Ovary (tissue), 9 donors: Measurements from ENCODE around the gene DAP. TPM values are rescaled to one million over a fixed set of nuclear protein-coding genes. Genes with fewer than 3 reads are reported as not detected.
"Not testable (repeated sequence)": the region's sequence is repeated elsewhere in the genome, so short reads cannot be mapped to it uniquely, and the experiment has no call there.

Source experiments
- DNase-seq, 5 donors: peaks; one replicate each; pipeline ENCODE4 v3.0.0-alpha.2; 2019 to 2020
- H3K27ac ChIP-seq, 2 donors: fragments of 200-600 bp; one replicate each; pipeline versions ENCODE4 v1.5.1 to v1.8.0; 2019 to 2022
- H3K27me3 ChIP-seq: fragments of 200-600 bp; one replicate; pipeline ENCODE4 v1.8.0; 2022
- H3K36me3 ChIP-seq: fragments of 200-600 bp; sonication (generic); one replicate; pipeline ENCODE4 v1.5.1; 2019
- H3K4me1 ChIP-seq: one replicate; pipeline ENCODE4 v1.8.1; 2013; ENCODE audit warnings: mild to moderate bottlenecking, moderate library complexity; ENCODE audit not compliant: insufficient read depth
- H3K4me3 ChIP-seq: fragments of 200-600 bp; sonication (generic); one replicate; pipeline ENCODE4 v1.5.1; 2017
- H3K9me3 ChIP-seq, 2 donors: fragments of 200-600 bp in 1 of 2; sonication (generic) in 1 of 2; one replicate each; pipeline versions ENCODE4 v1.5.1 to v1.8.1; 2013 to 2019; ENCODE audit warnings: mild to moderate bottlenecking in 1 of 2, moderate library complexity in 1 of 2
- EP300 ChIP-seq: sonication (generic); formaldehyde crosslinking; IDR thresholded peaks from one replicate; pipeline ENCODE4 v1.6.1; 2017; ENCODE audit warnings: antibody characterized with exemption
- POLR2A ChIP-seq: fragments of 450-650 bp; IDR thresholded peaks from one replicate; pipeline ENCODE4 v1.6.1; 2017; ENCODE audit warnings: antibody characterized with exemption, mild to moderate bottlenecking, moderate library complexity
- WGBS, 3 donors: extraction: QIAGEN DNeasy Blood & Tissue Kit in 1 of 3; methylation state at CpG; one replicate each; pipeline versions ENCODE4 v1.1.5 to v1.1.7; 2013 to 2017; 5-methylcytosine and 5-hydroxymethylcytosine counted together
- intact Hi-C, 4 donors: fragments of 100-400 bp; cut with DNase I; formaldehyde crosslinking; loops; one replicate each; pipeline versions ENCODE4 v1.11.0 to v1.15.1; 2022 to 2023
- polyA plus RNA-seq, 2 donors: library from polyadenylated mRNA; stranded (reverse); fragments of 200-250 nt in 1 of 2; fragments of 350-450 nt in 1 of 2; fragmentation: Illumina TruSeq in 1 of 2; extraction: RNeasy Lipid Tissue Mini Kit (QIAGEN cat#74804) in 1 of 2; gene quantifications; one replicate each; pipeline ENCODE4 v1.2.3, GENCODE V29; 2013 to 2014
- total RNA-seq, 7 donors: library from RNA; depleted of rRNA in 2 of 7; stranded (reverse); fragments of >200 nt in 2 of 7; fragmentation: NEBNext Ultra II Directional in 3 of 7; extraction: Animal tissue kit (Norgen Biotek cat#: 25700) in 3 of 7; gene quantifications; one replicate each; pipeline versions ENCODE4 v1.1.0 to v1.2.4, GENCODE V29; 2016 to 2023
- TF ChIP-seq, protein P1 (sequence below), 3 donors: fragments of 450-650 bp in 2 of 3; fragments of 200-600 bp in 1 of 3; IDR thresholded peaks; one replicate each; pipeline versions ENCODE4 v1.5.1 to v1.8.0; 2016 to 2022; ENCODE audit warnings: antibody characterized with exemption in 3 of 3, mild to moderate bottlenecking in 1 of 3
- donor health status: DM: no; HTN: no; CAD: no; lungs with moderate emphysema.
- donor health status: DM: no; HTN: no; CAD: no.
- donor health status: Bipolar disorder and iron deficiency.
- donor health status: DM: yes; HTN: yes; CAD: no.
- donor health status: DM: no; HTN: no; CAD: no.
- donor health status: DM: yes; HTN: yes; CAD: no.

Gene DAP
- total and polyA plus RNA-seq, 9 donors: 32.0 to 159 (median 88.5) TPM

DNA sequence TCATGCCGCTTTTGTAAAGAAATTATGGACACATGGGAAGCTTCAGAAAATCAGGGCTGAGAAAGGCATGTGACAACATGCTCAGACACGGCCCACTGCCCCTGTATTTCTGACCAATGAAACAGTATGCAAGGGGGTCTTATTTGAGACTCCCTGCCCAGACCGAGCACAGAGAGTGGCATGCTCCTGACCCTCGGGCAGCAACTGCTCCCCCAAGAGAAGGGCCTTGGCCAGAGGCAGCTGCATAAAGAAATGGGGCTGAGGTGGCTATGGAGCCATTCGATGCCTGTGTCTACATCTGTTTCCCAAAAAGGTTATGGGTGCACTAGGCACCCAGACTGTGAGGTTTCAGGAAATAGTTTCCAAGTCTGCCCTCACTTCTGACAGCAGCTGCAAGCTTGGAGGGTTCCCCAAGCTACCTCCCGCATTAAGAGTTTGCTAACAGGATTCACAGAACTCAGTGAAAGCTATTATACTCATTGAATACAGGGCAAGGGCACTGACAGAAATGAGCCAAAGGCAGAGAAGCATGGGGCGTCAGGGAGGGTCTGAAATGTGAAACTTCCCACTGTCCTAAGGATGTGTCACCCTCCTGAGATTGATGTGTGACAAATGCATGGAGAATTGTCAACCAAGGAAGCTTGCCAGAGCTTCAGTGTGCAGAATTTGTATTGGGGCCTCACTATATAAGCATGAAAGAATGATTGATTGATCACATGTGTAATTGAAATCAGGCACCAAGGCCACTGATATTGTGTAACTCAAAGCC lies 94.3 kb downstream of the DAP start:
- Histone ChIP-seq H3K27me3 (no peaks in the 10 kb centered on the region), H3K4me1 (no peaks in the 10 kb centered on the region), H3K9me3 (no peaks in the 10 kb centered on the region), H3K4me3 (no peak overlapping the region), H3K36me3 (no peaks in the 10 kb centered on the region), H3K27ac (no peak overlapping the region)
- intact Hi-C loops: no loop called here
- WGBS, 3 donors: 87 to 95% (median 89%) methylated on average over 7 of the region's 7 CpGs
- no peak for DNase-seq
- TF ChIP-seq POLR2A (no peak), EP300 (no peak)
- TF ChIP-seq, protein P1, sequence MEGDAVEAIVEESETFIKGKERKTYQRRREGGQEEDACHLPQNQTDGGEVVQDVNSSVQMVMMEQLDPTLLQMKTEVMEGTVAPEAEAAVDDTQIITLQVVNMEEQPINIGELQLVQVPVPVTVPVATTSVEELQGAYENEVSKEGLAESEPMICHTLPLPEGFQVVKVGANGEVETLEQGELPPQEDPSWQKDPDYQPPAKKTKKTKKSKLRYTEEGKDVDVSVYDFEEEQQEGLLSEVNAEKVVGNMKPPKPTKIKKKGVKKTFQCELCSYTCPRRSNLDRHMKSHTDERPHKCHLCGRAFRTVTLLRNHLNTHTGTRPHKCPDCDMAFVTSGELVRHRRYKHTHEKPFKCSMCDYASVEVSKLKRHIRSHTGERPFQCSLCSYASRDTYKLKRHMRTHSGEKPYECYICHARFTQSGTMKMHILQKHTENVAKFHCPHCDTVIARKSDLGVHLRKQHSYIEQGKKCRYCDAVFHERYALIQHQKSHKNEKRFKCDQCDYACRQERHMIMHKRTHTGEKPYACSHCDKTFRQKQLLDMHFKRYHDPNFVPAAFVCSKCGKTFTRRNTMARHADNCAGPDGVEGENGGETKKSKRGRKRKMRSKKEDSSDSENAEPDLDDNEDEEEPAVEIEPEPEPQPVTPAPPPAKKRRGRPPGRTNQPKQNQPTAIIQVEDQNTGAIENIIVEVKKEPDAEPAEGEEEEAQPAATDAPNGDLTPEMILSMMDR (IDR thresholded peaks at IDR 0.05): no peak

GRCh38 chr5:10665799-10666198 lies 95.2 kb downstream of the DAP start:
- Histone ChIP-seq H3K4me3 (no peak overlapping the region), H3K27ac (no peak overlapping the region), H3K36me3 (no peaks in the 10 kb centered on the region), H3K9me3 (no peaks in the 10 kb centered on the region), H3K4me1 (no peaks in the 10 kb centered on the region), H3K27me3 (no peaks in the 10 kb centered on the region)
- intact Hi-C loops: no loop called here
- DNase-seq: no peak
- TF ChIP-seq, protein P1 (IDR thresholded peaks at IDR 0.05): no peak
- WGBS, 3 donors: 93 to 95% (median 95%) methylated on average over 9 of the region's 9 CpGs

DNA sequence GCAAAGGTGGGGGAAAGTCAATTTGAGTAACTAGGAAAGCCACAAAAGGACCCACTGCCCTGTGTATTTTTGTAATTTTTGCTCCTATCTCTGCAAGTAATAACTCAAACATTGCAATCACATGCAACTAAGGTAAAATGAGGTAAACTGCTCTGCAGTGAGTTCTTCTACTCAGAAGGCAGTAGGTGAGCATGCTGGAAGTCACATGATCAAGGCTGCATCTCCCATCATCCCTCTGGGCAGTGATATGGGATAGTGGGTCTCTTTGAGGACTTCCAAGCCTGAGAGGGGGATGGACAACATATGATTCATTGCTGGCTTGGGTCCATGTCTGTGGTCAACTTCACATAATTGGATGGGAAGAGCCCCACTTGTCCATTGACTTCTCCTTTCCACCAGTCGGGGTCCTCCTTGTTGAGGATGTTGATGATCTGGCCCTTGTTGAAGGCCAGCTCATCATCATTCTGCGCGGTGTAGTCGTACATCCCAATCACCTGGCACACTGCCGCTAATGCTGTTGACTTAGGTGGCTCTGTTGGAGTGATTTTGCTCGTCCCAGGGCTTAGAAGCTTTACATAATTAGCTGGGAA lies 96.8 kb downstream of the DAP start:
- H3K36me3 ChIP-seq, H3K27ac ChIP-seq, H3K4me1 ChIP-seq, intact Hi-C loops, H3K9me3 ChIP-seq, DNase-seq, H3K27me3 ChIP-seq, H3K4me3 ChIP-seq: not testable (repeated sequence)
- 88 to 91% (median 88%) methylated on average over 6 of the region's 6 CpGs for WGBS, 3 donors

DNA sequence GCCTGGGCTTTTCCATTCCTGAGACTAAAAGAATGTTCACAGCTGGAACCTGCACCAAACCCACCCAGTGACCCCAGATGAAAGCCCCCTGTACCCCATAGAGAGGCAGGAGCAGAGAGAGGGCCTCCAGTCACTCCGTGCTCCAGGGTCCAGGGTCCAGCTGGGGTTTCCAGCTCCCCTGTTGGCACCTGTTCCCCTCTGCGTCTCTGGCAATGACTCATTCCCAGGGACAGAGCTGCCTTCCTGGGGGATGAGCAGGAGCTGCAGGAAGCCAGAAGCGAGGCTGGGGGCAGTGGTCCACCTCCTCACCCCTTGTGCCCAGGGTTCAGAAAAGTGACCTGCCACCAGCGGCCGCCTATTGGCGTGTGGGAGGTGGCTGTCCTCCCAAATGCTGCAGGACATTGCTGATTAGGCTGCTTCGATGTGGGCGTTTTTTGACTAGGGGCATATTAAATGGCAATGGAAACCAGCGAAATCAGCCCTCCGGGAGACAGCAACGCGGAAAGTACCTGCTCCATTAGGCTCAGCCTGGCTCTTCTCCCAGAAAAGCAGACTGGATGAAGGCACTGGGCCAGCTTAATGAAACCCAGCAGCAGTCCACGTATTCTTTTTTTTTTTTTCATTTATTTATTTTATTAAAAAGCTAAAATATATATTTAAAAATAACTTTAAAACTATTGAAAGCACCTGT lies 97.4 kb downstream of the DAP start:
- no peak for DNase-seq
- WGBS, 3 donors: 5 to 8% (median 6%) methylated on average over 13 of the region's 13 CpGs
- Histone ChIP-seq H3K4me3 (no peak overlapping the region), H3K27ac (no peak overlapping the region), H3K9me3 (no peaks in the 10 kb centered on the region), H3K4me1 (no peaks in the 10 kb centered on the region), H3K27me3 (no peaks in the 10 kb centered on the region), H3K36me3 (no peaks in the 10 kb centered on the region)
- intact Hi-C loops: no loop called here
- no peak for TF ChIP-seq EP300
- no peak for TF ChIP-seq POLR2A
- TF ChIP-seq, protein P1 (IDR thresholded peaks at IDR 0.05): no peak
